ENCODE results near the gene PGGHG.

GRCh38 chr11:291281-292210 is 2.6 kb downstream of the PGGHG start:
- TF ChIP-seq CTCF (optimal IDR thresholded peaks at IDR 0.05 in 1 of 3, IDR thresholded peaks at IDR 0.05 in 1 of 3, conservative IDR thresholded peaks at IDR 0.05 in 1 of 3; ENCODE audit: extremely low read depth in 1 of 3, insufficient read depth in 2 of 3, low read length in 3 of 3) (no peak), EZH2 (IDR thresholded peaks at IDR 0.05; ENCODE audit: low read length) (no peak)

Measured in keratinocyte (primary cell).